Neural cell (in vitro differentiated cells): Measurements from ENCODE around the gene KRTCAP2. TPM values are rescaled to one million over a fixed set of nuclear protein-coding genes. Genes with fewer than 3 reads are reported as not detected.

Source experiments
- H2AFZ ChIP-seq: fragments of 200-600, 300-800 bp; sonication (generic), shearing (Covaris generic); 2 replicates; pipeline ENCODE4 v1.6.0; 2014; ENCODE audit warnings: low read depth, mild to moderate bottlenecking, antibody characterized with exemption, low read length, moderate library complexity
- H3F3A ChIP-seq: fragments of 200-600 bp; shearing (Covaris generic); 2 replicates; pipeline ENCODE4 v1.6.1; 2016; ENCODE audit warnings: mild to moderate bottlenecking, moderate library complexity, mixed read lengths, antibody characterized with exemption, low read length; ENCODE audit not compliant: insufficient read depth, poor library complexity, severe bottlenecking
- H3K27ac ChIP-seq: fragments of 200-600, 300-800 bp; sonication (generic), shearing (Covaris generic); 2 replicates; pipeline ENCODE4 v1.5.1; 2014; ENCODE audit warnings: mild to moderate bottlenecking, low read length, moderate library complexity
- H3K27me3 ChIP-seq: fragments of 300-800, 200-600 bp; sonication (generic), shearing (Covaris generic); 2 replicates; pipeline ENCODE4 v1.6.0; 2014; ENCODE audit warnings: mild to moderate bottlenecking, low read depth, low read length, moderate library complexity; ENCODE audit not compliant: insufficient read depth
- H3K36me3 ChIP-seq: fragments of 300-800, 200-600 bp; sonication (generic), shearing (Covaris generic); 2 replicates; pipeline ENCODE4 v1.5.1; 2014; ENCODE audit warnings: mild to moderate bottlenecking, antibody characterized with exemption, low read length, moderate library complexity; ENCODE audit not compliant: insufficient read depth
- H3K4me2 ChIP-seq: fragments of 300-800, 200-600 bp; sonication (generic), shearing (Covaris generic); 2 replicates; pipeline ENCODE4 v1.6.0; 2014; ENCODE audit warnings: mild to moderate bottlenecking, low read length
- H3K4me3 ChIP-seq: fragments of 300-800, 200-600 bp; sonication (generic), shearing (Covaris generic); 2 replicates; pipeline ENCODE4 v1.5.1; 2014; ENCODE audit warnings: mild to moderate bottlenecking, low read length, moderate library complexity
- H3K79me2 ChIP-seq: fragments of 200-600 bp; shearing (Covaris generic); replicated peaks from 2 replicates; pipeline ENCODE4 v1.6.0; 2014; ENCODE audit warnings: mild to moderate bottlenecking, low read length, moderate library complexity; ENCODE audit not compliant: insufficient read depth
- H3K9ac ChIP-seq: fragments of 300-800, 200-600 bp; sonication (generic), shearing (Covaris generic); 2 replicates; pipeline ENCODE4 v1.6.1; 2016; ENCODE audit warnings: mild to moderate bottlenecking, low read length, mixed read lengths
- H3K9me2 ChIP-seq: fragments of 200-600 bp; shearing (Covaris generic); 2 replicates; pipeline ENCODE4 v1.6.1; 2016; ENCODE audit warnings: mild to moderate bottlenecking, low read length, mixed read lengths; ENCODE audit not compliant: insufficient read depth
- H3K9me3 ChIP-seq: fragments of 200-600, 300-800 bp; sonication (generic), shearing (Covaris generic); 2 replicates; pipeline ENCODE4 v1.6.1; 2016; ENCODE audit warnings: mild to moderate bottlenecking, mixed run types, low read length, moderate library complexity, mixed read lengths
- H4K20me1 ChIP-seq: fragments of 200-600 bp; shearing (Covaris generic); 2 replicates; pipeline ENCODE4 v1.6.1; 2016; ENCODE audit warnings: mild to moderate bottlenecking, mixed run types; ENCODE audit not compliant: insufficient read depth
- CTCF ChIP-seq: fragments of 450-650 bp; IDR thresholded peaks from 2 replicates; pipeline ENCODE4 v1.5.1; 2014; ENCODE audit warnings: antibody characterized with exemption, mild to moderate bottlenecking, moderate library complexity; ENCODE audit not compliant: poor library complexity, severe bottlenecking
- EP300 ChIP-seq: fragments of 450-650 bp; conservative IDR thresholded peaks from 2 replicates; pipeline ENCODE4 v1.6.1; 2014; ENCODE audit warnings: antibody characterized with exemption, mild to moderate bottlenecking, moderate library complexity; ENCODE audit not compliant: poor library complexity, severe bottlenecking
- EZH2 ChIP-seq: fragments of 200-600, 300-800 bp; shearing (Covaris generic), sonication (generic); IDR thresholded peaks from 2 replicates; pipeline ENCODE4 v1.6.1; 2014; ENCODE audit warnings: antibody characterized with exemption, low read length, borderline replicate concordance, mild to moderate bottlenecking; ENCODE audit not compliant: insufficient read depth, poor library complexity, severe bottlenecking
- MXI1 ChIP-seq: fragments of 450-650 bp; conservative IDR thresholded peaks from 2 replicates; pipeline ENCODE4 v1.6.1; 2014; ENCODE audit warnings: antibody characterized with exemption, mild to moderate bottlenecking; ENCODE audit not compliant: poor library complexity, severe bottlenecking
- POLR2AphosphoS5 ChIP-seq: IDR thresholded peaks from 2 replicates; pipeline ENCODE4 v1.6.1; 2012
- REST ChIP-seq: IDR thresholded peaks from 2 replicates; pipeline ENCODE4 v1.6.1; 2012; ENCODE audit warnings: borderline replicate concordance
- SMC3 ChIP-seq: fragments of 450-650 bp; conservative IDR thresholded peaks from 2 replicates; pipeline ENCODE4 v1.6.1; 2014; ENCODE audit warnings: antibody characterized with exemption, mild to moderate bottlenecking, moderate library complexity; ENCODE audit not compliant: poor library complexity
- TAF1 ChIP-seq: IDR thresholded peaks from 2 replicates; pipeline ENCODE4 v1.6.1; 2012; ENCODE audit warnings: low read depth
- polyA plus RNA-seq: library from polyadenylated mRNA; depleted of rRNA; stranded (reverse); fragments of >200 nt; gene quantifications from 2 replicates; pipeline ENCODE4 v1.2.3, GENCODE V29; 2014

The KRTCAP2 gene
- polyA plus RNA-seq, 1 donor from 2014 or later, result 175 TPM

GRCh38 chr1:155200920-155201319 is 27.8 kb upstream of the KRTCAP2 start:
- H4K20me1 ChIP-seq, result no peaks in the 10 kb centered on the region
- no peak overlapping the region for H3K27ac ChIP-seq

GRCh38 chr1:155199792-155200191 is 26.7 kb upstream of the KRTCAP2 start:
- TF ChIP-seq EZH2, result no peak
- no peak for TF ChIP-seq SMC3
- no peak for TF ChIP-seq TAF1
- TF ChIP-seq MXI1, result no peak
- no peak for TF ChIP-seq EP300
- H3K4me2 ChIP-seq, result no peak overlapping the region
- no peak overlapping the region for H2AFZ ChIP-seq
- no peak overlapping the region for H3K9ac ChIP-seq
- H3F3A ChIP-seq, result no peaks in the 10 kb centered on the region
- H4K20me1 ChIP-seq, result no peaks in the 10 kb centered on the region
- no peaks in the 10 kb centered on the region for H3K9me3 ChIP-seq
- H3K79me2 ChIP-seq, result peaks cover 39% of the 10 kb centered on the region
- no peaks in the 10 kb centered on the region for H3K27me3 ChIP-seq
- no peak overlapping the region for H3K27ac ChIP-seq
- no peaks in the 10 kb centered on the region for H3K9me2 ChIP-seq
- H3K4me3 ChIP-seq, result no peak overlapping the region
- no peaks in the 10 kb centered on the region for H3K36me3 ChIP-seq

More at GRCh38 chr1:155200920-155201319, 27.8 kb upstream of the KRTCAP2 start:
- no peak overlapping the region for H2AFZ ChIP-seq
- no peaks in the 10 kb centered on the region for H3K36me3 ChIP-seq
- H3K27me3 ChIP-seq, result no peaks in the 10 kb centered on the region
- no peak overlapping the region for H3K4me2 ChIP-seq
- H3K79me2 ChIP-seq, result peaks cover 41% of the 10 kb centered on the region
- no peak overlapping the region for H3K4me3 ChIP-seq
- no peaks in the 10 kb centered on the region for H3K9me2 ChIP-seq
- H3K9ac ChIP-seq, result no peak overlapping the region
- TF ChIP-seq POLR2AphosphoS5 (no peak), TAF1 (no peak), REST (no peak), EP300 (no peak), EZH2 (no peak), SMC3 (no peak)
- no peaks in the 10 kb centered on the region for H3F3A ChIP-seq
- no peaks in the 10 kb centered on the region for H3K9me3 ChIP-seq

- Histone ChIP-seq H3K9me3 (no peaks in the 10 kb centered on the region), H3K4me3 (no peak overlapping the region), H2AFZ (no peak overlapping the region), H3K9ac (no peak overlapping the region), H3K27ac (no peak overlapping the region), H3K9me2 (no peaks in the 10 kb centered on the region), H3F3A (no peaks in the 10 kb centered on the region), H3K4me2 (no peak overlapping the region), H3K79me2 (peaks cover 35% of the 10 kb centered on the region), H3K27me3 (no peaks in the 10 kb centered on the region), H4K20me1 (no peaks in the 10 kb centered on the region), H3K36me3 (no peaks in the 10 kb centered on the region)
- TF ChIP-seq POLR2AphosphoS5, result no peak
- TF ChIP-seq CTCF, result no peak
Observed at GRCh38 chr1:155198547-155198906, 25.4 kb upstream of the KRTCAP2 start.
